Measurements from ENCODE around the gene ODR4.

DNA sequence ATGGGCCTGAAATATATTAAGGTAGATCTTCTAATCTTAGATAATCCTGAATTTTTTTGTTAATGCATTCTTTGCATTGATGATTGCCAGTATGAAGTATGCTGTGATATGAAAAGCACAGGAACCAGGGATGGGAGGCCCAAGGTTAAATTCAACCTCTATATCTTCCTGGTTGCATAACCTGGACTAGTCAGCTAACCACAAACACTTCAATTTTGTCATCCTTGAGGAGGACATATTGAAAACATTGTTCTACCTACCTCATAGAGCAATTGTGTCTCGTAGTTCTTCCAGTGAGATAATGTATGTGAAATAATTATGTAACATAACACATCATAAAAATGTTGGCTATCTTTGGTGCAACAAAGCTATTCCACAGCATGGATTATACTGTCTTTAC lies 59.7 kb downstream of the ODR4 start:
- TF ChIP-seq TAF1 (IDR thresholded peaks at IDR 0.05; ENCODE audit: borderline replicate concordance, low read depth, low read length), result no peak
- TF ChIP-seq POLR2AphosphoS5 (IDR thresholded peaks at IDR 0.05; ENCODE audit: low read depth, low read length), result no peak
